ENCODE measurements around the gene MANF. TPM values are rescaled to one million over a fixed set of nuclear protein-coding genes. Genes with fewer than 3 reads are reported as not detected.

Gene MANF
- total RNA-seq, 1 experiment from 2014 or later, result 271 TPM

GRCh38 chr3:51393564-51393963, 8.5 kb downstream of the MANF start:
- TF ChIP-seq, protein P1, sequence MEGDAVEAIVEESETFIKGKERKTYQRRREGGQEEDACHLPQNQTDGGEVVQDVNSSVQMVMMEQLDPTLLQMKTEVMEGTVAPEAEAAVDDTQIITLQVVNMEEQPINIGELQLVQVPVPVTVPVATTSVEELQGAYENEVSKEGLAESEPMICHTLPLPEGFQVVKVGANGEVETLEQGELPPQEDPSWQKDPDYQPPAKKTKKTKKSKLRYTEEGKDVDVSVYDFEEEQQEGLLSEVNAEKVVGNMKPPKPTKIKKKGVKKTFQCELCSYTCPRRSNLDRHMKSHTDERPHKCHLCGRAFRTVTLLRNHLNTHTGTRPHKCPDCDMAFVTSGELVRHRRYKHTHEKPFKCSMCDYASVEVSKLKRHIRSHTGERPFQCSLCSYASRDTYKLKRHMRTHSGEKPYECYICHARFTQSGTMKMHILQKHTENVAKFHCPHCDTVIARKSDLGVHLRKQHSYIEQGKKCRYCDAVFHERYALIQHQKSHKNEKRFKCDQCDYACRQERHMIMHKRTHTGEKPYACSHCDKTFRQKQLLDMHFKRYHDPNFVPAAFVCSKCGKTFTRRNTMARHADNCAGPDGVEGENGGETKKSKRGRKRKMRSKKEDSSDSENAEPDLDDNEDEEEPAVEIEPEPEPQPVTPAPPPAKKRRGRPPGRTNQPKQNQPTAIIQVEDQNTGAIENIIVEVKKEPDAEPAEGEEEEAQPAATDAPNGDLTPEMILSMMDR (IDR thresholded peaks at IDR 0.05; ENCODE audit: unreplicated experiment), result no peak
- intact Hi-C loops (cut with micrococcal nuclease), result loop anchor here (5.0 kb wide), 1 partner anchor 409 kb away; no protein-coding TSS in a partner anchor
- DNase-seq (ENCODE audit: unreplicated experiment), result no peak
- POLR2A ChIA-PET, result interaction anchor here (0.6 kb wide), 1 partner anchor 1321 kb away, joined by 3 read pairs; no protein-coding TSS in a partner anchor
- BruUV-seq (replicated peaks), result no TSS peak
- Mint-ChIP-seq H3K27ac (ENCODE audit: low read depth, unreplicated experiment) (no peak overlapping the region), H3K4me1 (ENCODE audit: insufficient read depth, unreplicated experiment) (peaks cover 18% of the 10 kb centered on the region), H3K36me3 (ENCODE audit: insufficient read depth, unreplicated experiment) (peaks cover 68% of the 10 kb centered on the region), H3K4me3 (ENCODE audit: unreplicated experiment) (peak overlapping the region; percentile 71), H3K9me3 (ENCODE audit: unreplicated experiment) (no peaks in the 10 kb centered on the region), H3K27me3 (ENCODE audit: insufficient read depth, unreplicated experiment) (no peaks in the 10 kb centered on the region)
- CTCF ChIA-PET, result interaction anchor here (0.8 to 2.7 kb wide), 4 partner anchors 10 to 777 kb away, joined by 3 to 9 read pairs (median 6); no protein-coding TSS in a partner anchor

GRCh38 chr3:51394541-51394940, 9.4 kb downstream of the MANF start:
- ChIA-PET POLR2A (no interaction called here), CTCF (no interaction called here)
- no peak overlapping the region for H3K4me3 Mint-ChIP-seq (ENCODE audit: unreplicated experiment)

DNA sequence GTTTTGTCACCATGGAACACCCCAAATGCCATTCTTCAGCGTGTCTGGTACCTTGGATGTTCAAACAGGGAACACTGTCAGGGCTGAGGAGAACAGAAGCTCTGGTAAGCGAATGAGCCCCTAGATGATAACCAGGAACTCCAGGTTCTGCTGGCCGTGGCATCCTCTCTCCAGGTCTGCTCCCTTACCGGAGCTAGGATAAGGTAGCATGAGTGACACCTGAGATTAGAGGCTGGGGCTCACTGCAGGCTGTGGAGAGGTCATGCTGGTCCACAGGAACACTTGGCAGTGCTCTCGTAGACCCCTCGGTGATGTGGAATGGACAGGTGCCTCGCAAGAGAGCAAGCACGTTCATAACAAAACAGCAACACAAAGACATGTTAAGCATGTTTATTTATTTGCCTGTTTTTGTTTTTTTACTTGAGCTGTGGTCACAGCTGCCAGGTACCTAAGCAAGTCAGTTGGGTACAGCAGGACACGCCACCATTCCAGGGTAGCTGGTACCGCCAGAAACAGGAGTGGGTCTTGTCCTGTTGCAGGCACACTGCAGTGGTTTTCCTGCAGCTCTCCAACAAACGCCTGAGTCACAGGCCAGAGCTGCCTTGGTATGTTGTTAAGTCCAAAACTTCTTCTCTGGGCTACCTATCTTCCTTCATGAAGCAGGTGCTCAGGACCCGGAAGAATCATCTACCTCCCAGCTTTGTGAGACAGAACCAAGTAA, 10.6 kb downstream of the MANF start:
- BruUV-seq (replicated peaks), result no TSS peak
- Mint-ChIP-seq H3K27me3 (ENCODE audit: insufficient read depth, unreplicated experiment) (no peaks in the 10 kb centered on the region), H3K36me3 (ENCODE audit: insufficient read depth, unreplicated experiment) (peaks cover 58% of the 10 kb centered on the region), H3K9me3 (ENCODE audit: unreplicated experiment) (no peaks in the 10 kb centered on the region), H3K4me3 (ENCODE audit: unreplicated experiment) (no peak overlapping the region), H3K4me1 (ENCODE audit: insufficient read depth, unreplicated experiment) (peaks cover 12% of the 10 kb centered on the region), H3K27ac (ENCODE audit: low read depth, unreplicated experiment) (no peak overlapping the region)
- CTCF ChIA-PET, result interaction anchor here (0.5 to 0.9 kb wide), 3 partner anchors 9 to 62 kb away, joined by 3 to 4 read pairs (median 4); no protein-coding TSS in a partner anchor
- POLR2A ChIA-PET, result interaction anchor here (1.6 kb wide), 1 partner anchor 10 kb away, joined by 5 read pairs; the partner anchor contains the start of gene MANF
- no peak for DNase-seq (ENCODE audit: unreplicated experiment)
- intact Hi-C loops (cut with micrococcal nuclease), result no loop called here
- TF ChIP-seq, protein P1 (IDR thresholded peaks at IDR 0.05; ENCODE audit: unreplicated experiment), result no peak

More at GRCh38 chr3:51394541-51394940, 9.4 kb downstream of the MANF start:
- TF ChIP-seq, protein P1 (IDR thresholded peaks at IDR 0.05; ENCODE audit: unreplicated experiment), result no peak
- H3K4me1 Mint-ChIP-seq (ENCODE audit: insufficient read depth, unreplicated experiment), result peaks cover 12% of the 10 kb centered on the region
- no peaks in the 10 kb centered on the region for H3K27me3 Mint-ChIP-seq (ENCODE audit: insufficient read depth, unreplicated experiment)
- peaks cover 60% of the 10 kb centered on the region for H3K36me3 Mint-ChIP-seq (ENCODE audit: insufficient read depth, unreplicated experiment)
- peak overlapping the region; percentile 75 for H3K27ac Mint-ChIP-seq (ENCODE audit: low read depth, unreplicated experiment)
- no peaks in the 10 kb centered on the region for H3K9me3 Mint-ChIP-seq (ENCODE audit: unreplicated experiment)
- intact Hi-C loops (cut with micrococcal nuclease), result loop anchor here (5.0 kb wide), 1 partner anchor 408 kb away; no protein-coding TSS in a partner anchor
- no peak for DNase-seq (ENCODE audit: unreplicated experiment)
- no TSS peak for BruUV-seq (replicated peaks)

DNA sequence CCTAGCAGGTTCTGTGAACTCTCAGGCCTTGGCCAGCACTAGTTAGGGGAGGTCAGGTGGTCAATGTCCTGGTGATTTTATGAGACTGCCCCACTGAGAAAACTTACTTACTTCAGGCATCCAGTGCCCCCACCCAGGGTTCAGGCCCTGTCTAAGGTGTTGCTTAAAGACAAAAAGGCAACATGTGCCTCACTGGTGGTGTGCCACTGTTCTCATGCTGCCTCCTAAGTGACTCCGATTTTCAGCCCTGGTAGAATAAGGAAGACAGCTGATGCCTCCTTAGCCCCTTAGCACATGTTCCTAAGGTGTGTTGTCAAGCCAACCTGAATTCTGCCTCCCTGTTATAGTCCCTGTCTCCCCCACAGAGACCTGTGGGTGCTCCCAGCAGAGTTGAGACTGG, 11.3 kb downstream of the MANF start:
- peaks cover 12% of the 10 kb centered on the region for H3K4me1 Mint-ChIP-seq (ENCODE audit: insufficient read depth, unreplicated experiment)
- H3K27me3 Mint-ChIP-seq (ENCODE audit: insufficient read depth, unreplicated experiment), result no peaks in the 10 kb centered on the region
- no TSS peak for BruUV-seq (replicated peaks)
- POLR2A ChIA-PET, result interaction anchor here (1.6 kb wide), 1 partner anchor 11 kb away, joined by 5 read pairs; the partner anchor contains the start of gene MANF
- H3K36me3 Mint-ChIP-seq (ENCODE audit: insufficient read depth, unreplicated experiment), result peaks cover 59% of the 10 kb centered on the region
- intact Hi-C loops (cut with micrococcal nuclease), result no loop called here
- TF ChIP-seq, protein P1 (IDR thresholded peaks at IDR 0.05; ENCODE audit: unreplicated experiment), result no peak
- no peak for DNase-seq (ENCODE audit: unreplicated experiment)
- no peak overlapping the region for H3K27ac Mint-ChIP-seq (ENCODE audit: low read depth, unreplicated experiment)
- no peak overlapping the region for H3K4me3 Mint-ChIP-seq (ENCODE audit: unreplicated experiment)
- CTCF ChIA-PET, result interaction anchor here (0.5 kb wide), 1 partner anchor 56 kb away, joined by 3 read pairs; no protein-coding TSS in a partner anchor
- H3K9me3 Mint-ChIP-seq (ENCODE audit: unreplicated experiment), result no peaks in the 10 kb centered on the region
